ENCODE measurements around the gene PCIF1.
"Not testable (repeated sequence)": the region's sequence is repeated elsewhere in the genome, so short reads cannot be mapped to it uniquely, and the experiment has no call there.

The PCIF1 gene

GRCh38 chr20:45934586-45935415 lies at the start of gene PCIF1:
TSS of gene PCIF1 (plus strand) at chr20:45934683. CDS start at chr20:45939000, 4,317 bp downstream.
- DNase-seq (ENCODE audit: low read depth in 2 of 3, low spot score in 1 of 3), result peak; percentile 97 to 98 (median 97)

GRCh38 chr20:45886590-45887345 lies 47.7 kb upstream of the PCIF1 start:
- no peak for DNase-seq (ENCODE audit: low read depth in 2 of 3, low spot score in 1 of 3)

- no peak for DNase-seq (ENCODE audit: low read depth in 2 of 3, low spot score in 1 of 3)
Measured at GRCh38 chr20:45887346-45887715, 47.2 kb upstream of the PCIF1 start, which contains the start of gene SPATA25. TSS of gene SPATA25 (minus strand) at chr20:45887622. CDS start at chr20:45887590, 32 bp downstream.

DNA sequence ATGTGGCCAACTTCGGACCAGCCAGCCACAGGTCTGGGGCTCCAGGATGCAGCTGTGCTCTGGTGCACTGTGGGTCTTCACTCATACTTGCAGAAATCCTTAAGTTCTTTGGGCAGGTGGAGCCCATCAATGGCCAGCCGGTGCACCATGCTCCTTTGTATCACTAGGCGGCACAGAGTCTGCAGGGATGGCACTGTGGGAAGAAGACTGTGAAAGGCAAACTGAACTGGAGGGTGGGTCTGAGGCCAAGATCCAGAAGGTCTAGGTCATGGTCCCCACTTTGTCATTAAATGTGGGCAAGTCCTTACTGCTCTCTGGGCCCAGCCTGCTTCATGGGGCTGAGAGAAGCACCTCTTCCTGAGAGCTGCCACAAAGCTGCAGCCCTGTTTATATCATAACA lies 45.8 kb upstream of the PCIF1 start:
- no peak for DNase-seq (ENCODE audit: low read depth in 2 of 3, low spot score in 1 of 3)

- DNase-seq (ENCODE audit: low read depth in 2 of 3, low spot score in 1 of 3), result peak; percentile 27 to 40 (median 39)
Measured at GRCh38 chr20:45890077-45890984, 44.2 kb upstream of the PCIF1 start.

- peak; percentile 74 to 80 (median 75) for DNase-seq (ENCODE audit: low read depth in 2 of 3, low spot score in 1 of 3)
Measured at GRCh38 chr20:45890985-45891983, 43.2 kb upstream of the PCIF1 start, which contains the start of the genes CTSA and NEURL2. TSS of gene CTSA (plus strand) at chr20:45891335. CDS start at chr20:45891569, 234 bp downstream. TSS of gene NEURL2 (minus strand) at chr20:45891208. CDS start at chr20:45890991, 217 bp downstream.

GRCh38 chr20:45892049-45892825 lies 42.2 kb upstream of the PCIF1 start:
- no peak for DNase-seq (ENCODE audit: low read depth in 2 of 3, low spot score in 1 of 3)

DNA sequence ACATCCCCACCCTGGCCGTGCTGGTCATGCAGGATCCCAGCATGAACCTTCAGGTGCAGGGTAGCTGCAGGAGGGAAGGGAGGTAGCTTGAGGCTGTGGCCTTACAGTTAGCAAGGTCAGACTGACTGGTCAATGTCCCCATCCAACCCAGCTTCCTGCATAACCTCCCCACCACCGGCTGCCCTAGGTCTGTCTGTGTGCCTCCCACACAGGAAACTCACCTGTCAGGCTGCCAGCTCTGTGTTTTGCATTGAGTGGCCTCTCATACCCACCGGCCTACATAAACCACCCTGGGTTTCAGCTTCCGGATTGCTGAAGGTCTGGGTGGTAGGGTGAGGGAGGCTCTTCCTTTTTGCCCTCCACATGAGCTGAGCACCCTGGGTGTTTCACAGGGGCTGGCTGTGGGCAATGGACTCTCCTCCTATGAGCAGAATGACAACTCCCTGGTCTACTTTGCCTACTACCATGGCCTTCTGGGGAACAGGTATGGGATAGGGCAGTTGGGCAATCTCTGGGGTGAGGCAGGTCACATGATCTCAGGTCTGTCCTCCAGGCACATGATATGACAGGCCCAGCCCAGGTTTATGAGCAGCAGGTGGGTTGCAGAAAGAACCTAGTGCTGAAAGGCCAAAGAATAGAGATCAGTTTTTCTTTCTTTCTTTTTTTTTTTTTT lies 41.5 kb upstream of the PCIF1 start:
- no peak for DNase-seq (ENCODE audit: low read depth in 2 of 3, low spot score in 1 of 3)

DNA sequence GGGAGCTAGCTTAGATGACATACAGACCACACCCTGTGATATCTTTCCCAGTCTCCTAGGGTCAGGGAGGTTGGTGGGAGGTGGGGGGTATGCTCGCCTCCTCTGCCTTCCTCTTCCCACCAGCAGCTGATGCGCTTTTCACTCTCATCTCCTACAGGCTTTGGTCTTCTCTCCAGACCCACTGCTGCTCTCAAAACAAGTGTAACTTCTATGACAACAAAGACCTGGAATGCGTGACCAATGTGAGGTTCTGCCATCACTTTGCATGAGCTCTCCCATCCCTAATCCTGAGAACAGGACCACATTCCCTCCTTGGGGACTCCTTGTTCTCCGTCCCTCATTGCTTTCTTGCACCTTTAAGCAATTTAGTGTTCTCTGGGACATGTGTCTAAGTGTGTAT lies 40.7 kb upstream of the PCIF1 start:
- no peak for DNase-seq (ENCODE audit: low read depth in 2 of 3, low spot score in 1 of 3)

- no peak for DNase-seq (ENCODE audit: low read depth in 2 of 3, low spot score in 1 of 3)
Measured at GRCh38 chr20:45894797-45895196, 39.7 kb upstream of the PCIF1 start.

DNA sequence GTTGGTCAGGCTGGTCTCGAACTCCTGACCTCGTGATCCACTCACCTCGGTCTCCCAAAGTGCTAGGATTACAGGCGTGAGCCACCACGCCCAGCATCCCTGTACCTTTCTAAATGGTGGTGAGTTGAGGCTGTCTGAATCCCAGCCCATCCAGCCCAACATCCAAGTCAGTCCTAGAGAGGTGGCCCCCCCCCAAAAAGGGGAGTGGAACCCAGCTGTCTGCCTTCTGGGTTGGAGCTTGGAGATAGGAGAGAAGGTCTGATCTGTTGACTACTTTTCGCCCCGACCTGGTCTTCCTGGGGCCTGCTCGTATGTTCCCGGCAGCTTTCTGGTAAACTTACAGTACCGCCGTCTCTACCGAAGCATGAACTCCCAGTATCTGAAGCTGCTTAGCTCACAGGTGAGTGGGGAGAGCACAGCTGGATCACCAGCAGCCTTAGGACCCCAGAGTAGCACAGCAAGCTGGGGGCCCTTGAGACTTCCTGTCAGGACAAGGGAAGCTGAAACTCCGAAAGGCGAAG lies 37.8 kb upstream of the PCIF1 start:
- DNase-seq (ENCODE audit: low read depth in 2 of 3, low spot score in 1 of 3), result no peak

DNA sequence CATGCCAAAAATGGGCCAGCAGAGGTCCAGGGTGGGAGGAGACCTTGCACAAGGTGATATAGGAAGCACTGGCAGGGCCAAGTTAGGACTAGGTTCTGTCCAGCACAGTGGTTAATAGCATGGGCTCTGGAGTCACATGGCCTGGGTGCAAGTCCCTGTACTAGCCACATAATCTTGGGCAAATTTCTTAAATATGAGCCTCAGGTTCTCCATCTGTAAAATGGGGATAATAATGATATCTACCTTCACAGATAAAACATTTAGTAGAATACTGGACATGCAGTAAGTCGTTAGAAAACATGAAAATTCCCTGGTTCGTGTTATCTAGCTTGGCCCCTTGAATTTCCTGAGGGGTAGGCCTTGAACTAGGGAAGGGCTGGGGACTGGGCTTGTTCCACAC lies 37.2 kb upstream of the PCIF1 start:
- DNase-seq (ENCODE audit: low read depth in 2 of 3, low spot score in 1 of 3), result no peak

DNA sequence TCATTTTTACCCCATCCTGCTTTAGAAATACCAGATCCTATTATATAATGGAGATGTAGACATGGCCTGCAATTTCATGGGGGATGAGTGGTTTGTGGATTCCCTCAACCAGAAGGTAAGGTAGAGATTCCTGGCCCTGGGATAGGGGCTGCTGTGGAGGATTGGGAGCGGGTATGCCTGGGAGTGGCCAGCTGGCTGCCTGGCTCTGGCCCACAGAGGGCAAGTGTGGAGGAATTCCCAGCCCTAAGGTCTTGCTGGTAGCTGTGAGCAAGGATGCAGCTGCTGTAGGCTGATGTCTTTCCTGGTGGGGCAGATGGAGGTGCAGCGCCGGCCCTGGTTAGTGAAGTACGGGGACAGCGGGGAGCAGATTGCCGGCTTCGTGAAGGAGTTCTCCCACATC lies 36.8 kb upstream of the PCIF1 start:
- DNase-seq (ENCODE audit: low read depth in 2 of 3, low spot score in 1 of 3), result no peak

DNA sequence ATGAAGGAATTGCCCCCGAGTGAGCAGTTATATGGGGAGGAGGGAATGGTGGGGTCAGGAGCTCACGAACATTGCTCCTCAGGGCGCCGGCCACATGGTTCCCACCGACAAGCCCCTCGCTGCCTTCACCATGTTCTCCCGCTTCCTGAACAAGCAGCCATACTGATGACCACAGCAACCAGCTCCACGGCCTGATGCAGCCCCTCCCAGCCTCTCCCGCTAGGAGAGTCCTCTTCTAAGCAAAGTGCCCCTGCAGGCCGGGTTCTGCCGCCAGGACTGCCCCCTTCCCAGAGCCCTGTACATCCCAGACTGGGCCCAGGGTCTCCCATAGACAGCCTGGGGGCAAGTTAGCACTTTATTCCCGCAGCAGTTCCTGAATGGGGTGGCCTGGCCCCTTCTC lies 36.2 kb upstream of the PCIF1 start:
- DNase-seq (ENCODE audit: low read depth in 2 of 3, low spot score in 1 of 3), result no peak

GRCh38 chr20:45899046-45899835 lies 35.2 kb upstream of the PCIF1 start:
- no peak for DNase-seq (ENCODE audit: low read depth in 2 of 3, low spot score in 1 of 3)

DNA sequence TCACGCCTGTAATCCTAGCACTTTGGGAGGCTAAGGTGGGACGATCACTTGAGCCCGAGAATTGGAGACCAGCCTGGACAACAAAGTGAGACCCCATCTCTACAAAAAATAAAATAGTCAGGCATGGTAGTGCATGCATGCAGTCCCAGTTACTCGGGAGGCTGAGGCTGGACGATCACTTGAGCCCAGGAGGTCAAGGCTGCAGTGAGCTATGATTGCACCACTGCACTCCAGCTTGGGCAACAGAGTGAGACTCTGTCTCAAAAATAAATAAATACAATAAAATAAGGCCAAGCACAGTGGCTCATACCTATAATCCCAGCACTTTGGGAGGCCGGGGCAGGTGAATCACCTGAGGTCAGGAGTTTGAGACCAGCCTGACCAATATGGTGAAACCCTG lies 33.2 kb upstream of the PCIF1 start:
- DNase-seq (ENCODE audit: low read depth in 2 of 3, low spot score in 1 of 3), result not testable (repeated sequence)

DNA sequence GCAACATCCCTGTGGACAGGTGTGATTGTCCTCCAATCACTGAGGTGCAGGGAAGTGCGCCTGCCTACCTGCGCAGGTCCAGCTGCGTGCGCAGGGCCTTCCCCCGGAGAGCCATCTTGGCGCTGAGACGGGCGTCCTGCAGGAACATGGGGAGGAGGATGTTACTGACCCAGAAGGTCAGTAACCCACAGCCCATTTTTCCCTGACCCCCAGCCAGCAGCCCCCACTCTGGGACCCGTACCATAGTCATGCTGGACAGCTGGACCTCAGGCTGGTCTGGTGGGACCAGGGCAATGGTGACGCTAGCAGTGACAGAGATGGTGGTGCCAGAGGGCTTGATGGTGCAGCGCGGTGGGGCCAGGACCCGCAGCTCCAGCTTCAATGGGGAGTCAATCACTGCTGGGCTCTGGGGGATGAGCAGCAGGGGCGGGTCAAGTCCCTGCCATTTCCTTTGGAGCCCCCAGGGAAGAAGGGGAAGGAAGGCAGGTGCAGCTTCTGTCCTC lies 32.2 kb upstream of the PCIF1 start:
- no peak for DNase-seq (ENCODE audit: low read depth in 2 of 3, low spot score in 1 of 3)

Measured in stimulated activated CD4-positive, alpha-beta T cell treated with anti-CD3 and anti-CD28 coated beads, Interleukin-12 subunit alpha, Interleukin-12 subunit beta, amount 100 ng/mL, for 48 hours (primary cell).